Gastroesophageal sphincter (tissue), 4 donors: ENCODE data around the gene TSPAN11. TPM values are rescaled to one million over a fixed set of nuclear protein-coding genes. Genes with fewer than 3 reads are reported as not detected.

Source experiments
- ATAC-seq: fragments of 150-250 bp; one replicate; pipeline ENCODE4 v1.9.1; 2016; ENCODE audit warnings: mild to moderate bottlenecking, moderate library complexity
- H3K27ac ChIP-seq, 4 donors: fragments of 200-600 bp; sonication (generic) in 3 of 4; 1 replicate in 3 of 4; 2 replicates in 1 of 4; pipeline ENCODE4 v1.5.1; 2016 to 2019
- H3K27me3 ChIP-seq: fragments of 200-600 bp; sonication (generic); one replicate; pipeline ENCODE4 v1.5.1; 2019
- H3K36me3 ChIP-seq, 2 donors: fragments of 200-600 bp; sonication (generic); one replicate each; pipeline ENCODE4 v1.5.1; 2019; ENCODE audit warnings: control low read depth in 1 of 2
- H3K4me1 ChIP-seq, 3 donors: fragments of 200-600 bp; sonication (generic); 1 replicate in 2 of 3; 2 replicates in 1 of 3; pipeline ENCODE4 v1.5.1; 2016 to 2019; ENCODE audit warnings: control low read depth in 2 of 3
- H3K4me3 ChIP-seq, 2 donors: fragments of 200-600 bp; sonication (generic); one replicate each; pipeline ENCODE4 v1.5.1; 2019; ENCODE audit warnings: mild to moderate bottlenecking in 1 of 2, moderate library complexity in 1 of 2
- H3K9me3 ChIP-seq, 3 donors: fragments of 200-600 bp; sonication (generic); one replicate each; pipeline ENCODE4 v1.5.1; 2017 to 2019; ENCODE audit warnings: control low read depth in 2 of 3
- EP300 ChIP-seq: sonication (generic); formaldehyde crosslinking; IDR thresholded peaks from one replicate; pipeline ENCODE4 v1.6.1; 2017; ENCODE audit warnings: antibody characterized with exemption, mild to moderate bottlenecking
- POLR2A ChIP-seq, 2 donors: fragments of 450-650 bp; IDR thresholded peaks; one replicate each; pipeline ENCODE4 v1.6.1; 2017; ENCODE audit warnings: antibody characterized with exemption in 2 of 2, mild to moderate bottlenecking in 2 of 2, moderate library complexity in 1 of 2
- POLR2AphosphoS5 ChIP-seq: sonication (generic); formaldehyde crosslinking; IDR thresholded peaks from one replicate; pipeline ENCODE4 v1.6.1; 2017; ENCODE audit warnings: antibody characterized with exemption
- WGBS, 2 donors: methylation state at CpG; one replicate each; pipeline ENCODE4 v1.1.5; 2018; ENCODE audit warnings: low coverage in 1 of 2; 5-methylcytosine and 5-hydroxymethylcytosine counted together
- total RNA-seq, 4 donors: library from RNA; depleted of rRNA; stranded (reverse); fragments of >200 nt; gene quantifications; one replicate each; pipeline ENCODE4 v1.1.0, GENCODE V29; 2016
- TF ChIP-seq, protein P1 (sequence below), 4 experiments: fragments of 200-600 bp in 2 of 4; fragments of 450-650 bp in 2 of 4; sonication (generic) in 1 of 4; IDR thresholded peaks; one replicate each; pipeline ENCODE4 v1.5.1; 2017 to 2019; ENCODE audit warnings: antibody characterized with exemption in 4 of 4, mild to moderate bottlenecking in 2 of 4, moderate library complexity in 2 of 4

TSPAN11 gene
- total RNA-seq, 4 donors from 2014 or later = 4.8 to 15.9 (median 6.5) TPM

DNA sequence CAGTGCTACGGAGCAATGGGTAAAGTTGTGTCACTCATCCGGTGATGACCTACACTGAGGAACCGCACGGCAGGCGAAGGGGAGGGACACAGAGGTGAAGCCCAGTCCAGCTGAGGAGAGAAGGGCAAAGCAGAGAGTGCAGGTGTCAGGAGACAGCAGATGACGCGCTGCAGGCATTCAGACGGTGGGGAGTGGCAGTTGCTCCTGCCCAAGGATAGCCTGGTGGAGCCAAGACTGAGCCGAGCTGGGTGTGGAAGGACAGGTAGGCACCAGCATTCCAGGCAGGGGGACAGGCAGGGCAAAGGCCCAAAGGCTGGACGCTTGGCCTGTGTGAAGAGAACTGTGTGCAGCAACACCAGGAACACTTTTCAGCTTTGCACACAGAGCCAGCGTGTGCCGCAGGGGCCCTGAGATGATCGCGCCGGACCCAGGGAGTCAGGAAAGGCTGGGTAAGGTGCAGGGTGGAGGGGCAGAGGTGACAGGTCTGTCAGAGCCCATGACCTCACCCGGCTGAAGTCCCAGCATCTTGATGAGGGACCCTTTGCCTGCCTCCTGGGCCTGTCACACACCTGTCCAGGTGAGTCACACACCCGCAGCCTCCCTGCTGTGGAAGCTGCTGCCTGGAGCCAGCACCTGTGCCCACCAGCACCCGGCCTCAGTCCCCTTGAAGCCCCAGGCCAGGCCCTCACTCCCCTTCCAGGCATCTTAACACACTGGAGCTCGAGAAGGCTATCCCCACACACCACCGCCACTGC is 48.4 kb downstream of the TSPAN11 start:
- H3K27ac ChIP-seq = no peak overlapping the region
- WGBS, 2 donors = 82 to 90% methylated on average over 2 to 5 of the region's 20 CpGs
- no peak for TF ChIP-seq POLR2A (IDR thresholded peaks at IDR 0.05)
- TF ChIP-seq, protein P1, sequence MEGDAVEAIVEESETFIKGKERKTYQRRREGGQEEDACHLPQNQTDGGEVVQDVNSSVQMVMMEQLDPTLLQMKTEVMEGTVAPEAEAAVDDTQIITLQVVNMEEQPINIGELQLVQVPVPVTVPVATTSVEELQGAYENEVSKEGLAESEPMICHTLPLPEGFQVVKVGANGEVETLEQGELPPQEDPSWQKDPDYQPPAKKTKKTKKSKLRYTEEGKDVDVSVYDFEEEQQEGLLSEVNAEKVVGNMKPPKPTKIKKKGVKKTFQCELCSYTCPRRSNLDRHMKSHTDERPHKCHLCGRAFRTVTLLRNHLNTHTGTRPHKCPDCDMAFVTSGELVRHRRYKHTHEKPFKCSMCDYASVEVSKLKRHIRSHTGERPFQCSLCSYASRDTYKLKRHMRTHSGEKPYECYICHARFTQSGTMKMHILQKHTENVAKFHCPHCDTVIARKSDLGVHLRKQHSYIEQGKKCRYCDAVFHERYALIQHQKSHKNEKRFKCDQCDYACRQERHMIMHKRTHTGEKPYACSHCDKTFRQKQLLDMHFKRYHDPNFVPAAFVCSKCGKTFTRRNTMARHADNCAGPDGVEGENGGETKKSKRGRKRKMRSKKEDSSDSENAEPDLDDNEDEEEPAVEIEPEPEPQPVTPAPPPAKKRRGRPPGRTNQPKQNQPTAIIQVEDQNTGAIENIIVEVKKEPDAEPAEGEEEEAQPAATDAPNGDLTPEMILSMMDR (IDR thresholded peaks at IDR 0.05) = no peak
- no peaks in the 10 kb centered on the region for H3K36me3 ChIP-seq
- no peak for ATAC-seq
- H3K27me3 ChIP-seq = peaks cover 39% of the 10 kb centered on the region
- peaks cover 0 to 21% (median 0%) of the 10 kb centered on the region in 3 donors for H3K4me1 ChIP-seq
- H3K9me3 ChIP-seq = no peaks in the 10 kb centered on the region
- H3K4me3 ChIP-seq = no peak overlapping the region

DNA sequence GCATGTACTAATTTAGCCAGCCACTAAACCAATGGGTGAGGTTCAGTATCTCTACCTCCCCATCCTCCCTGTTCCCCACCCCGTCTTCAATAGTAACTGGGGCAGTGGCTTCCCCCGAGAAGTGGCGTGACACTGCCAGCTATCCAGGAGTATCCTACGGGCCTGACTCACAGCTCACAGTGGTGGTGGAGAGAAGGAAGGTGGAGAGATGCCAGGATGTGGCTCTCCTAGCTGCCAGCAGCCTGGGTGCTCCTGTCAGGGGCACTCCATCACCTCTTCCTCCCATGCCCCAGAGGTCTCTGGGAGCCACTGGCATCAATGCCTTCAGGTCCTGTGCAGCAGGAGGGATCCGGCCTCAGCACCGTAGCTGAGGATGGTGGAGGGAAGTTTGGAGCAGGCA is 49.0 kb downstream of the TSPAN11 start:
- 100% methylated on average over 1 of the region's 6 CpGs; no CpG with 5 or more reads in 1 of the 2 donors for WGBS, 2 donors
- Histone ChIP-seq H3K27me3 (peaks cover 39% of the 10 kb centered on the region), H3K9me3 (no peaks in the 10 kb centered on the region), H3K36me3 (no peaks in the 10 kb centered on the region), H3K4me1 (peaks cover 0 to 17% (median 0%) of the 10 kb centered on the region in 3 donors), H3K4me3 (no peak overlapping the region), H3K27ac (no peak overlapping the region)
- TF ChIP-seq POLR2A (IDR thresholded peaks at IDR 0.05) (no peak), EP300 (no peak), POLR2AphosphoS5 (no peak)
- TF ChIP-seq, protein P1 (IDR thresholded peaks at IDR 0.05) = no peak
- ATAC-seq = no peak

DNA sequence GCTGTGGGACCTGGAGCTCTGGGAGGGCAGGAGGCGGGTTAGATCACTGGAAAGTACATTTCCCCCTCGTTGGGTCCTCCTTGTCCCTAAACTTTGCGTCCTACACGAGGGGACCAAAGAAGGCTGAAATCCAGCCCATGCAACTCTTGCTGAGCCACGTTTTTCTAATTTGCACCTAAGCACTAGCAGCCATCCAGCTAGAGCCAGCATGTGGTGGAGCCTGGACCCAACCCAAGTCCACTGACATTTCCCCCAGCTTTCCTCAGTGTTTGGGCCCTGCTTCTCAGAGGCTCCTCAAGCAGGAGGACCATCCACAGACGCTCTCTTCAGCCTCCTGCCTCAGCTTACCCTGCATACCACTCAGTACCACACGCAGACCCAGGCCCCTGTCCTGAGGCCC is 49.7 kb downstream of the TSPAN11 start:
- H3K9me3 ChIP-seq = no peaks in the 10 kb centered on the region
- no peak for ATAC-seq
- no peak overlapping the region for H3K4me3 ChIP-seq
- no peak for TF ChIP-seq EP300
- TF ChIP-seq POLR2AphosphoS5 = no peak
- TF ChIP-seq, protein P1 (IDR thresholded peaks at IDR 0.05) = no peak
- no peak for TF ChIP-seq POLR2A (IDR thresholded peaks at IDR 0.05)
- H3K27me3 ChIP-seq = peaks cover 39% of the 10 kb centered on the region
- no peak overlapping the region for H3K27ac ChIP-seq
- WGBS, 2 donors = 71% methylated on average over 5 of the region's 7 CpGs; no CpG with 5 or more reads in 1 of the 2 donors
- peaks cover 0 to 11% (median 0%) of the 10 kb centered on the region in 3 donors for H3K4me1 ChIP-seq
- no peaks in the 10 kb centered on the region for H3K36me3 ChIP-seq

DNA sequence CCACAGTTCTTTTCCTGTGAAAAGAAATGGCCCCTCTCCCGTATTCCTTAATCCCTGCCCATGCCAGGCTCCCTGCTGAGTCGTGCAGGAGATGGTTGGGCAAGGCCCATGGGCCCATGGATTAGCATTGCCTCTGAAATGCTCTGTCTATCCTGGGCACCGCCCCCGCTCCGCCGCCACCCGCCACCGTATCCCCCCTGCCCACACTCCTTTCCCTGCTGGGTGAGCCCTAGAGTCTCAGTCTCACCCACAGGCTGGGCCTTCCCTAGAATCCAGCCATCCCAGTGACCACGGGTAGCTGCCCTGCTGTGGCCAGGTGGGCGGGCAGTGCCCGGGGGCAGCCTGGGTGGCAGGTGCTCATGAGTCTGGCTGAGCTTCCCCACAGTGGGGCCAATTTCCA is 50.6 kb downstream of the TSPAN11 start:
- Histone ChIP-seq H3K4me1 (peaks cover 0 to 8% (median 0%) of the 10 kb centered on the region in 3 donors), H3K4me3 (no peak overlapping the region), H3K9me3 (no peaks in the 10 kb centered on the region), H3K27me3 (peaks cover 32% of the 10 kb centered on the region), H3K36me3 (no peaks in the 10 kb centered on the region), H3K27ac (no peak overlapping the region)
- ATAC-seq = no peak
- TF ChIP-seq EP300 = no peak
- TF ChIP-seq, protein P1 (IDR thresholded peaks at IDR 0.05) = no peak
- no peak for TF ChIP-seq POLR2AphosphoS5
- TF ChIP-seq POLR2A (IDR thresholded peaks at IDR 0.05) = no peak
- WGBS, 2 donors = 80 to 100% methylated on average over 2 of the region's 11 CpGs
